DND-41 (cell line): ENCODE results near the gene MAST2.

ENCODE experiments used
- EZH2 ChIP-seq: IDR thresholded peaks from 3 replicates; pipeline ENCODE4 v1.6.1; 2012; ENCODE audit warnings: borderline replicate concordance, low read depth, mild to moderate bottlenecking, moderate library complexity, low read length, inconsistent platforms; ENCODE audit not compliant: severe bottlenecking
- TF ChIP-seq, protein P1 (sequence below): IDR thresholded peaks from 2 replicates; pipeline ENCODE4 v1.5.1; 2012; ENCODE audit warnings: borderline replicate concordance, low read length, moderate library complexity, mild to moderate bottlenecking; ENCODE audit not compliant: poor library complexity, severe bottlenecking; ENCODE audit errors: extremely low read depth

DNA sequence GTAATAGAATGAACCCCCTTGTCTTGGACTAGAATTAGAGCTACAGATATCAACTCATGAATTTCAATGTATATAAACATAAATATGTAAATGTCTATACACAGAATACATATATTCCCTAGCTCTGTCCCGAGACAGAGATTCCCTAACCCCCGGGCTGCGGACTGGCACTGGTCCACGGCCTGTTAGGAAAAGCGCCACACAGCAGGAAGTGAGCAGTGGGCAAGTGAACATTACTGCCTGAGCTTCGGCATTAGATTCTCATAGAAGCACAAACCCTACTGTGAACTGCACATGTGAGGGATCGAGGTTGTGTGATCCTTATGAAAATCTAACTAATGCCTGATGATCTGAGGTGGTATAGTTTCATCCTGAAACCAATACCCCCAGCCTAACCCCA, 277.8 kb downstream of the MAST2 start:
- TF ChIP-seq, protein P1, sequence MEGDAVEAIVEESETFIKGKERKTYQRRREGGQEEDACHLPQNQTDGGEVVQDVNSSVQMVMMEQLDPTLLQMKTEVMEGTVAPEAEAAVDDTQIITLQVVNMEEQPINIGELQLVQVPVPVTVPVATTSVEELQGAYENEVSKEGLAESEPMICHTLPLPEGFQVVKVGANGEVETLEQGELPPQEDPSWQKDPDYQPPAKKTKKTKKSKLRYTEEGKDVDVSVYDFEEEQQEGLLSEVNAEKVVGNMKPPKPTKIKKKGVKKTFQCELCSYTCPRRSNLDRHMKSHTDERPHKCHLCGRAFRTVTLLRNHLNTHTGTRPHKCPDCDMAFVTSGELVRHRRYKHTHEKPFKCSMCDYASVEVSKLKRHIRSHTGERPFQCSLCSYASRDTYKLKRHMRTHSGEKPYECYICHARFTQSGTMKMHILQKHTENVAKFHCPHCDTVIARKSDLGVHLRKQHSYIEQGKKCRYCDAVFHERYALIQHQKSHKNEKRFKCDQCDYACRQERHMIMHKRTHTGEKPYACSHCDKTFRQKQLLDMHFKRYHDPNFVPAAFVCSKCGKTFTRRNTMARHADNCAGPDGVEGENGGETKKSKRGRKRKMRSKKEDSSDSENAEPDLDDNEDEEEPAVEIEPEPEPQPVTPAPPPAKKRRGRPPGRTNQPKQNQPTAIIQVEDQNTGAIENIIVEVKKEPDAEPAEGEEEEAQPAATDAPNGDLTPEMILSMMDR: no peak
- no peak for TF ChIP-seq EZH2
